Bronchial epithelial cell (primary cell): ENCODE data around the gene CUL3. TPM values are rescaled to one million over a fixed set of nuclear protein-coding genes. Genes with fewer than 3 reads are reported as not detected.

ENCODE experiments used
- DNase-seq: peaks from one replicate; pipeline ENCODE4 v3.0.0-alpha.2; 2010; ENCODE audit warnings: low read depth
- FAIRE-seq: peaks from 2 replicates; lab custom pipeline; 2011; peaks lifted over from hg19 to GRCh38; lab: Jason Lieb, UNC
- H3K27me3 ChIP-seq: 2 replicates; pipeline ENCODE4 v1.5.1; 2011; ENCODE audit warnings: low read length; ENCODE audit not compliant: control insufficient read depth, insufficient read depth
- H3K36me3 ChIP-seq: 2 replicates; pipeline ENCODE4 v1.5.1; 2011; ENCODE audit warnings: low read length; ENCODE audit not compliant: control insufficient read depth, insufficient read depth
- H3K4me3 ChIP-seq: 2 replicates; pipeline ENCODE4 v1.5.1; 2011; ENCODE audit warnings: mild to moderate bottlenecking, low read depth, low read length, control low read depth
- CTCF ChIP-seq: IDR thresholded peaks from 2 replicates; pipeline ENCODE4 v1.5.1; 2011; ENCODE audit warnings: mild to moderate bottlenecking, moderate library complexity, low read length, control low read depth, inconsistent platforms; ENCODE audit not compliant: insufficient read depth, severe bottlenecking
- total RNA-seq: library from RNA; depleted of rRNA; stranded (reverse); fragments of >200 nt; gene quantifications from 2 replicates; pipeline ENCODE4 v1.2.1, GENCODE V29; 2014

The CUL3 gene
- total RNA-seq, 1 donor from 2014 or later = 53.7 TPM

DNA sequence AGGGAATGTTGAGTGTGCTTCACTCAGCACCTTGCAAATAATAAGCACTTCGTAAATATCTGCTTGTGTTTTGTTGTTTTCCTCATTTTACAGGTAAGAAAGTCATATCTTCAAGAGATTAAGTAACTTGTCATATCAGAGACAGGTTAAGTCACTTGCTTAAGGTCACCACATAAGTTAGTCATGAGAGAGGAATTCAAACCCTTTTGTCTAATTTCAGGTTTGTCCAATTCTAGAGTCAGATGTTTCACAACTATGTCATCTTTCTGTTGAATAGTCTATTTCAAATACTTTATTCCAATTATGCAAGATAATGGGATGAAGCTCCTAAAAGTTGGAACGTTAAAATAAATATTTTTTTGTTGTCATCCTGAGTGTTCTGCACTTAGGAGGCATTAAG is 13.5 kb upstream of the CUL3 start:
- Histone ChIP-seq H3K27me3 (no peaks in the 10 kb centered on the region), H3K4me3 (no peak overlapping the region), H3K36me3 (no peaks in the 10 kb centered on the region)
- no peak for TF ChIP-seq CTCF
- DNase-seq (peak; percentile 33), FAIRE-seq (no peak)

DNA sequence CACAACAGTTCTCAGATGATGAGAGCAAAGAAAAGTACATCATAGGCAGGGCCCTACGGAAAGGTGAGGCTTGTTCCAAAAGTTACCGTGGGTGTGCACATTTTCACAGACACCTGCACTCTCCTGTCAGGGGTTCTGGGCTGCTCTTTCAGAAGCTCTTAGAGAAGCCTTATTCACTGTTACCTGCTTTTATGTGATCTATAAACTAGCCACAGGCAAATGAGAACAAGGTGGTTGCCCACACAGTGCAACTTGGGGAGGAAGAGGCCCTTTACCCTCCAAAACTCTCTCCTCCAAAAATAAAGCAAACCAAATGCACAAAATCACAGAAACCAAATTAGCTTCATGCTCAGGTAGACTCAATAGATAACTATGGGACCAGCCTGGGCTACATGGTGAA is 11.1 kb upstream of the CUL3 start:
- Histone ChIP-seq H3K27me3 (no peaks in the 10 kb centered on the region), H3K36me3 (no peaks in the 10 kb centered on the region), H3K4me3 (no peak overlapping the region)
- no peak for DNase-seq
- TF ChIP-seq CTCF = no peak
- no peak for FAIRE-seq

GRCh38 chr2:224595518-224595917 is 10.4 kb upstream of the CUL3 start:
- no peak for FAIRE-seq
- no peak for TF ChIP-seq CTCF

GRCh38 chr2:224594840-224595239 is 9.7 kb upstream of the CUL3 start:
- FAIRE-seq (no peak), DNase-seq (peak; percentile 45)
- H3K27me3 ChIP-seq = no peaks in the 10 kb centered on the region
- no peak for TF ChIP-seq CTCF
- H3K4me3 ChIP-seq = no peak overlapping the region
- no peaks in the 10 kb centered on the region for H3K36me3 ChIP-seq

More at GRCh38 chr2:224595518-224595917, 10.4 kb upstream of the CUL3 start:
- no peak for DNase-seq
- Histone ChIP-seq H3K4me3 (no peak overlapping the region), H3K36me3 (no peaks in the 10 kb centered on the region), H3K27me3 (no peaks in the 10 kb centered on the region)

GRCh38 chr2:224591220-224591619 is 6.1 kb upstream of the CUL3 start:
- no peak for FAIRE-seq
- Histone ChIP-seq H3K36me3 (no peaks in the 10 kb centered on the region), H3K27me3 (no peaks in the 10 kb centered on the region), H3K4me3 (no peak overlapping the region)
- no peak for TF ChIP-seq CTCF
- no peak for DNase-seq

- no peak for FAIRE-seq
- H3K4me3 ChIP-seq = peak overlapping the region; percentile 68
- no peaks in the 10 kb centered on the region for H3K36me3 ChIP-seq
- H3K27me3 ChIP-seq = no peaks in the 10 kb centered on the region
- no peak for TF ChIP-seq CTCF
- peak; percentile 15 for DNase-seq
These were observed 1.0 kb upstream of the CUL3 start for GRCh38 chr2:224586127-224586695.
